GM04504 (cell line): ENCODE measurements around the gene STARD3.
"Not testable (repeated sequence)": the region's sequence is repeated elsewhere in the genome, so short reads cannot be mapped to it uniquely, and the experiment has no call there.

Experiments
- DNase-seq: peaks from one replicate; pipeline ENCODE4 v3.0.0-alpha.2; 2012; ENCODE audit warnings: low read depth

Gene STARD3

DNA sequence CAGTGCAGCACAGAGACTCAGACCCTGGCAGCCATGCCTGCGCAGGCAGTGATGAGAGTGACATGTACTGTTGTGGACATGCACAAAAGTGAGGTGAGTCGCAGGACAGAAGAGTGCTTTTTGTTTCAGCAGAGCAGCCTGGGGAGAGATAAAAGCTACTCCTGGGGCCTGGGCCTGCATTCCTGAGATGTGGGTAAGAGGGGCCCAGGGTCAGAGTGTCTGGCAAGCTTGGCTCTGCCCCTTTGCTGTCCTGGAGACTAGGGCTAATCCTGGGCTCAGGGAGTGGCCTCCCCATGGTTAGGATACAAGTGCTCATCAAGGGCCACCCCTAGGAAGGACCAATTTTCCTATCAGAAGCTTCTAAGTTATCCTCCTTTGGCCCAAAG lies 58.1 kb downstream of the STARD3 start:
- no peak for DNase-seq

DNA sequence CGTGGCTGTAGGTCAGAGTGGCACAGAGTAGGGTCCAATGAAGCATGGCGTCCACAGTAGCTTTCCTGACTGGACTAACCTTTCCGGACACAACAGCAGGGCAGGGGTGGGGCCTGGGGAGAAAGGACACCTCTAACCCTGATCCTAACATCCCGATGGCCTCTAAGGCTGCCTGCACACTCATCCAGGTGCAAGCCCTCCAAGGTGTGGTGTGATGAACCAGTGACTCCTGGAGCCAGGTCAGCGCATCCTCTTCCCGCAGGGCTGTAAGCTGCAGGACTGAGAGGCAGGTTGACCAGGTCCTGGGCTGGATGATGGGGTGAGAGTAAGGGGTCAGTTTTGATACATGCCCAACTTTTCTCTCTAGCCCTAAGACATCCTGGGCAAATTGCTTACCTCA lies 59.8 kb downstream of the STARD3 start:
- DNase-seq = no peak

DNA sequence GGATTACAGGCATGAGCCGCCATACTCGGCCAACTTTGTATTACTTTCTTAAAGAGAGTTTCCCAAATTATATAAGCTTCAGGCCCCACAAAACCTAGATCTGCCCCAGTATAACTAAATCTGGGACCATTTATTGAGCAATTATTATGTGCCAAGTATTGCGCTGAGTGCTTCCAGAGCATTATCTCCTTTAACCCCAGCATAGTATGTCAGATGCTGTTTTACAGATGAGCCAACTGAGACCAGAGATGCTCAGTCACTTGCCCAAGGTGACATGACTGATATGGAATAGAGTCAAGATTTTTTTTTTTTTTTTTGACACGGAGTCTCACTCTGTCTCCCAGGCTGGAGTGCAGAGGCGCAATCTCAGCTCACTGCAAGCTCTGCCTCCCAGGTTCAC lies 61.0 kb downstream of the STARD3 start:
- DNase-seq = no peak

DNA sequence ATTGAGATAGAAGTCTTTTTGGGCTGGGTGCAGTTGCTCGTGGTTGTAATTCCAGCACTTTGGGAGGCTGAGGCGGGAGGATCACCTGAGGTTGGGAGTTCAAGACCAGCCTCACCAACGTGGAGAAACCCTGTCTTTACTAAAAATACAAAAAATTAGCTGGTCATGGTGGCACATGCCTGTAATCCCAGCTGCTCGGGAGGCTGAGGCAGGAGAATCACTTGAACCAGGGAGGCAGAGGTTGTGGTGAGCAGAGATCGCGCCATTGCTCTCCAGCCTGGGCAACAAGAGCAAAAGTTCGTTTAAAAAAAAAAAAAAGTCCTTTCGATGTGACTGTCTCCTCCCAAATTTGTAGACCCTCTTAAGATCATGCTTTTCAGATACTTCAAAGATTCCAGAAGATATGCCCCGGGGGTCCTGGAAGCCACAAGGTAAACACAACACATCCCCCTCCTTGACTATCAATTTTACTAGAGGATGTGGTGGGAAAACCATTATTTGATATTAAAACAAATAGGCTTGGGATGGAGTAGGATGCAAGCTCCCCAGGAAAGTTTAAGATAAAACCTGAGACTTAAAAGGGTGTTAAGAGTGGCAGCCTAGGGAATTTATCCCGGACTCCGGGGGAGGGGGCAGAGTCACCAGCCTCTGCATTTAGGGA lies 62.3 kb downstream of the STARD3 start:
- DNase-seq = not testable (repeated sequence)

DNA sequence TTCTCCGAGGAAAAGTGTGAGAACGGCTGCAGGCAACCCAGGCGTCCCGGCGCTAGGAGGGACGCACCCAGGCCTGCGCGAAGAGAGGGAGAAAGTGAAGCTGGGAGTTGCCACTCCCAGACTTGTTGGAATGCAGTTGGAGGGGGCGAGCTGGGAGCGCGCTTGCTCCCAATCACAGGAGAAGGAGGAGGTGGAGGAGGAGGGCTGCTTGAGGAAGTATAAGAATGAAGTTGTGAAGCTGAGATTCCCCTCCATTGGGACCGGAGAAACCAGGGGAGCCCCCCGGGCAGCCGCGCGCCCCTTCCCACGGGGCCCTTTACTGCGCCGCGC lies 62.8 kb downstream of the STARD3 start, which contains the start of gene ERBB2:
Gene ERBB2 (plus strand): TSS at position 247 of the 330 bp plus-strand sequence. CDS start 175 bp downstream, outside the sequence.
- peak; percentile 52 for DNase-seq

DNA sequence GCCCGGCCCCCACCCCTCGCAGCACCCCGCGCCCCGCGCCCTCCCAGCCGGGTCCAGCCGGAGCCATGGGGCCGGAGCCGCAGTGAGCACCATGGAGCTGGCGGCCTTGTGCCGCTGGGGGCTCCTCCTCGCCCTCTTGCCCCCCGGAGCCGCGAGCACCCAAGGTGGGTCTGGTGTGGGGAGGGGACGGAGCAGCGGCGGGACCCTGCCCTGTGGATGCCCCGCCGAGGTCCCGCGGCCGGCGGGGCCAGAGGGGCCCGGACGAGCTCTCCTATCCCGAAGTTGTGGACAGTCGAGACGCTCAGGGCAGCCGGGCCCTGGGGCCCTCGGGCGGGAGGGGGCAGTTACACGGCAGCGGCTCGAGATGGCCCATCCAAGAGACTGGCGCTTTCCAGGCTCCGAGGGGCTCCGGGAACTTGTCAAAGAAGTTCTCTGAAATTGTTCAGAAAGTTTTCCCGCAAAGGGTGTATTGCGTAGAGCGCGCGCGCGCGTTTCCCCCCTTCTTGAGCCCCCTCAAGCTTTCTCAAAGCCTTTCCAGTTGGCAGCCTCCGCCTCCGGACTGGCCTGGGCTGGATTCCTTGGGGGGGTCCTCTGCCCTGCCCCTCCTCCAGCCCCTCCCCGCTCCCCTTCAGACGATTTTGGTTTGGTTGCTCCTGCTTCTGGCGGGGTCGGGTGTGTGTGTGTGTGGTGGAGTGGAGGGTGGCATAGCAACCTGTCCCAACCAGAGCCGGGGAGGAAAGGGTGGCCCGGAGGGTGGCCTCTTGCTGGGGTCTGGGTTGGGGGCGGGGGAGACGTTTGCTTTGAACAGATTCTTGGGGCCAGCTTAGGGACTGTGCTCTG lies 63.4 kb downstream of the STARD3 start:
- DNase-seq = no peak

DNA sequence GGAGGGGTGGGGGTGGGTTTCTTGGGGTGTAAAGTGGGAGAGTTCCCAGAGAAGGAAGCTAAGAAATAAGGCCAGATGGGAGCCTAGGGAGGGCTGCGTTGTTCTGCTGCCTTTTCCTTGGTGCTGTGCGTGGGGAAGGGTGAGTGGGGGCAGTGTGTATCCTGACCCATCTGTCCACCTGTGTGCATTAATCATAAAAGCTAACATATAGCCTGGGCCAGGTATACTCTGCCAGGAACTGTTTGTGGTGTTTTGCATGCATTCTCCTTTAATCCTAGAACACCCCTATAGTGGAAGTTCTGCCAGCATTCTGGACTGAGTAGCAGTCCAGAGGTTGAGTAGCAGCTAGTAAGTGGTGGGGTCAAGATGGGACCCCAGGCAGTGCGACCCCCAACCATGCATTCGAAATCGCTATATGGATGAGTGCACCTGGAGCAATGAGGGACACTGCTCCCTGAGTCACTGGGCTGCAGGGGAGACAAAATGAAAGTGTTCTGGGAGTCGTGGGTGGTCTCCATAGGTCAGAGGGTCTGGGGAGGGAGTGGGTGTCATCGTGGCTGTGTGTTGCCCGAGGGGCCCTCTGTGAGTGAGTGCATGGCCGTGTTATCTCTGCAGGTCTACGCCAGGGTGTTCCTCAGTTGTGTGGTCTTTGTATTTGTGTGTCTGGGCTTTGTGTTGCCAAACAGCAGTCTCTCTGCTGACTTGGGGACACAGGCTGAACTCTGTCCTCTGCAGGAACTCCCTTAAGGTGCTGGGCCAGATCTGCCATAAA lies 64.3 kb downstream of the STARD3 start:
- DNase-seq = no peak

DNA sequence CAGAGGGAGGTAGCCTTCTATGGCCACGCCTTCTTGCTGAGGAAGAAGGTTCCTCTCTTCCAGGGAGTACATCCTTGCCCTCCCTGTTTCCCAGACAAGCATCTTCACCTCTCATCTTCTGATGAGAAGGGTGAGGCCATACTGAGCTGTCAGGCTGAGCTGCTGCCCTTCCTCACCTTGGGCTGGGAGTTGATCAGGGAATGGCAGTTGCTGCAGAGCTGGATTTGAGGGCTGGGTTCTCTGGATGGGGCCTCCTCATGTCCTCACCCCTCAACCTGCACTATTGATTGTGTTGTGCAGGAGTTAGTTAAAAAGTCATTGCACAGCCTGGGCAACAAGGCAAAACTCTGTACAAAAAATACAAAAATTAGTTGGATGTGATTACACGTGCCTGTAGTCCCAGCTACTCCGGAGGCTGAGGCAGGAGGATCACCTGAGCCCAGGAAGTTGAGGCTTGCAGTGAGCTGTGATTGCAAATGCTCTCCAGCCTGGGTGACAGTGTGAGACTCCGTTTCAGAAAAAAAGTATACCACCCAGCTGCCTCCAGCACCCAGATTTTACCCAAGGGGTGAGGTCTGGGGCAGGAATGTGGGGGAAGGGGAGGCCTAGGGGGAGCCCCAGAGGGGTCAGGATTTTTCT lies 65.0 kb downstream of the STARD3 start:
- DNase-seq = no peak

DNA sequence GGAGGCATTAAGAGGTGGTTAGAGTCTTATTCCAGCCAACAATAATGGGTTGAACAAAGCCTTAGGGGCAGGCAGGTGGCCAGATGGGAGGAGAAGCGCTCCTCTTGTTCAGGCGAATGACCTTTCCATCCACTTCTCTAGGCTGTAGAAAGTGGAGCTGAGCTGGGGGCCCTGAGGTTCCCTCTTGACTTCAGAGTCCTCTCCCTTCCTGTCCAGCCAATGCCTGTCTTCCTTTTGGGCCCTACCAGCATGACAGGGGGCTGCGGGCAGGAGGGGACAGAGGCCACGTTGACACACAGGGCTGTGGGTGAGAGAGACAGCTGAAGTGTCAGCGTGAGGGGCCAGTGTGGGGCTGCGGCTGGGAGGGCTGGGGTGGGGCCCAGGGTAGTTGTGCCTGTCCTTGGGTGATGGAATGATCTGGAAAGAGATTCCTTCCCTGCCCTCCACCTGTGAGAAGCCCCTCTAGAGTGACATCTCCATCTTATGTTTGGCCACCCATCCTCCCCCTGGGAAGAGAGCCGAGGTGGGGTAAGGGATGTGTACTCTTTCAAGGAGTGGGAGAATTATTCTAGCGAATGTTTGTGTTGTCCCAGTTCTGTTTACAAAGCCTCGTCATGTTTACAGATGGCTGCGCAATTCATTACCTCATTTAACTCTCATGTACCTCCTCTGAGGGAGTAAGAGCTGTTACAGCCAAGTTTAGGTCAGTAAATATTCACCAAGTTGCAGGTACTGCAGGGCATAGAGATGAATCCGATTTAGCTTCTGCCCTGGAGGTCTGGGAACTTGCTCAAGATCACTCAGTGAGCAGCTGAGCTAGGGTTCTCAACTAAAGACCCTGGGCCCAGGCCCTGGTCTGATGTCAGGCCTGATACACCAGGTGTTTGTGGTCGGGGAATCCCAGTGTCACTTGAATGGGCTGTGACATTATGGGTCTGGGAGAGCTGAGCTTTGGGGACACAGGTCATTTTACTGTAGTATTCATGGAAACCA lies 66.3 kb downstream of the STARD3 start:
- no peak for DNase-seq

DNA sequence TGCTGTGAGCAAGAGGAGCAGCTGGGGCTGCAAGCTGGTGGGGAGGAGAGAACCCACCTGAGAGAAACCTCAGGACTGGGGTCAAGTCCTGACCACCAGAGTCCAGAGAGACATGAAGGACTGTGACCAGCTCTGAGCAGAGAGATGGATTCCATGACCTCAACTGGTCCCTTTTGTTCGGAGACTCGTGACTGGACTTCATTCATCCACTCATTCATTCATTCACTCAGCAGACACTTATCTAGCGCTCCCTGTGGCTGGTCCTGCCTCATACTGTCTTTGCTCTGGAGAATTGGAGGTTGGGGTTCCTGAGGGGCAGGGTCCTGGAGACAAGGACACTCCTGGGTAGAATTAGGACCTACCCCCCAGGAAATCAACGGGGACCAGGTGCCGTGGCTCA lies 67.0 kb downstream of the STARD3 start:
- no peak for DNase-seq

DNA sequence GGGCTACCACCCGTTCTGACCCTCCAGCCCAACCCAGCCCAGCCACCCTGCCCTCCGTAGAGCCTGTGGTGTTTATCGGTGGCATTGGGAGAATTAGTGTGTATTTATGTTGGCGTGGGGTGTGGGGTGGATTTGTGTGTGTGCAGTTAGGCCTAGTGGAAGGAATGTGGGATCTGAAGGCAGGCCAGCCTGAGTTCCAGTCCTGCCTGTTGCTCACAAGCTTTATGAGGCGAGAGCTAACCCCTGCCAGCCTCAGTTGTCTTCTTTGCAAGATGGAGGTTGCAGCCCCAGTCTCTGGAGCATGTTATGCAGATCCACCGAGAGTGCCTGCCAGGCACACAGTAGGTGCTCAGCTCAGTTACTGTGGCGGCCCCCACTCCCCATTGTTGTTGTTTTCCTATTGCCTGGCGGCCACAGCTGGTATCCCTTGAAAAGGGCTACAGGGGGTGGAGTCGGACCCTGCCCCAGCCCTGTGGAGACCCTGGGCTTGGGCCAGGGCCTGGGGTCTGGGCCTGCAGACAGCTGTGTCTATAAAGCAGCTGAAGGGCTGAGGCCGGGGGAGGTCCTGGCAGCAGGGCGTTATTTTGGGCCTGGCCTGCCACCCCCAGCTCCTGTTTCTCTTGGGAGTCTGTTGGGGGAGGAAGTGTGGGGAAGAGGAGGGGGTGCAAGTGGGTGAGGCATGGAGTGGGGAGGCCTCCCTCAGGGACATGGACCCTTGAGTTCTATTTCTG lies 68.0 kb downstream of the STARD3 start:
- no peak for DNase-seq

DNA sequence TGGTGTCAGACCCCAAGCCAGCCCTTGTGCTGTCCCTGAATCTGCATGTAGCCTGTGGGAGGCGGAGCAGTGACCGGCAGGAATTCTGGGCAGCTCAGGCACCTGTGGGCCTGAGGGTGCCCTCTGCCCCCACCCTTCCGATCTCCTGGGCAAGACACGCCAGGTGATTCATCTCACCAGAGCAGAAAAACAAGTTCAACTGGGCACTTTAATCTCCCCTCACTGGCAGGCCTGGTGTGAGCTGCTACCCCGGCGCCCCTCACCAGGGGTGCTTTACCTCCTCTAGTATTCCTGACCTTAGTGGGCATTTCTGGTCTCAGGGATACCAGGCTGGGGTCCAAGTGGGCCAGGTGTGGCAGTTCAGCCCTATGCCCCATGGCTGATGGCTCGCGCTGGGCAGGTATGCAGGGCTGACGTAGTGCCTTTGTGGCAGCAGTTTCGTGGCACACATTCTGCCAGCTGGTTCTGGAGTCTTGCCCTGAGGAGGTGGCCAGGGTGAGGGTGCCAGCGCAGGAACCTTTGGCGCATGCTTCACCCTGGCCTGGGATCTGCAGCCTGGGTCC lies 68.9 kb downstream of the STARD3 start:
- no peak for DNase-seq

DNA sequence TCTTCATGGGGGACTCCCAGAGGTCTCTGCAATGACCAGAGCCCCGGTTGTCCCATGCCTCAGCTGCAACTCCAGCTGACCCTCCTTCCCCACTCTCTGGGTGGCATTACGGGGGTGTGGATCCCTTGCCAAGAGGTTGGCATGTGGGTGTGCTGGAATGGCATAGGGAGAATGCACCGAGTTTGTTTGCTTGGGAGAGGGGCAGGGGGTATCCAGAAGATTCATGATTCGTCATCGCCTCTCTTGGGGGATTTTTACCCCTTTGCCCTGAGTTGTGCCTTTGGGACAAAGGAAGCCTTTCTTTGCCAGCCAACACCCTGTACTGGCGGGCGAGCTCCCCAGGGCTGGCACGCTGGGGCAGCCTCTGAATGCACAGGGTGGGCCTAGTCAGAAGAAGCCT lies 69.4 kb downstream of the STARD3 start:
- no peak for DNase-seq

DNA sequence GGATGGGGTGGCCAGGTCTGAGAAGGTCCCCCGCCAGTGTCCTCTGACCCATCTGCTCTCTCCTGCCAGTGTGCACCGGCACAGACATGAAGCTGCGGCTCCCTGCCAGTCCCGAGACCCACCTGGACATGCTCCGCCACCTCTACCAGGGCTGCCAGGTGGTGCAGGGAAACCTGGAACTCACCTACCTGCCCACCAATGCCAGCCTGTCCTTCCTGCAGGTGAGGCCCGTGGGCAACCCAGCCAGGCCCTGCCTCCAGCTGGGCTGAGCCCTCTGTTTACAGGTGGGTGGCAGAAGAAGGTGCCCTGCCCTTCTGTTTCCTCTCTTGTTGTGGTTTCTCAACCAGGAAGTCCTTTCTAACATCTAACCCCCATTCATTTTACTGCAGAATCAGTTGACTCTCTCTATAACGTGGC lies 70.0 kb downstream of the STARD3 start:
- no peak for DNase-seq

DNA sequence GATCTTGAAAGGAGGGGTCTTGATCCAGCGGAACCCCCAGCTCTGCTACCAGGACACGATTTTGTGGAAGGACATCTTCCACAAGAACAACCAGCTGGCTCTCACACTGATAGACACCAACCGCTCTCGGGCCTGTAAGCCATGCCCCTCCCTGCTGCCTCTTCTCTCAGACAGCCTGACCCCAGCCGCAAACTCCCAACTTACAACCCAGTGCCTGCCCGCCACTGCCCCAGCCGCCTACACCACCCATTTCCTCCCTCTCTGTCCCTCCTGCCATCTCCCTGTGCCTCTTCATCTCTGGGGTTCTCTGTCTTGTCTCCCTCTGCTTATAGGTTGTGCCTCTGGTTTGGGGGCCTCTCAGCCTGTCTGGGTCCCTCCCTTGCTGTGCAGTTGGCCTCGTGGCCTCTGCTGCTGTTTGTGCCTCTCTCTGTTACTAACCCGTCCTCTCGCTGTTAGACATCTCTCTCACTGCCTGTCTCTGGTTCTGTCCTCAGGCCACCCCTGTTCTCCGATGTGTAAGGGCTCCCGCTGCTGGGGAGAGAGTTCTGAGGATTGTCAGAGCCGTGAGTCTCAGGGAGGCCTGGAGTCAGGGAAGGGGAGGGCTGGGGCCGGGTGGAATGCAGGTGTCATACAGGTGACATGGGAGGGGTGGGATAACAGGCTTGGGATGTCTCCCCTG lies 72.5 kb downstream of the STARD3 start:
- DNase-seq = no peak

DNA sequence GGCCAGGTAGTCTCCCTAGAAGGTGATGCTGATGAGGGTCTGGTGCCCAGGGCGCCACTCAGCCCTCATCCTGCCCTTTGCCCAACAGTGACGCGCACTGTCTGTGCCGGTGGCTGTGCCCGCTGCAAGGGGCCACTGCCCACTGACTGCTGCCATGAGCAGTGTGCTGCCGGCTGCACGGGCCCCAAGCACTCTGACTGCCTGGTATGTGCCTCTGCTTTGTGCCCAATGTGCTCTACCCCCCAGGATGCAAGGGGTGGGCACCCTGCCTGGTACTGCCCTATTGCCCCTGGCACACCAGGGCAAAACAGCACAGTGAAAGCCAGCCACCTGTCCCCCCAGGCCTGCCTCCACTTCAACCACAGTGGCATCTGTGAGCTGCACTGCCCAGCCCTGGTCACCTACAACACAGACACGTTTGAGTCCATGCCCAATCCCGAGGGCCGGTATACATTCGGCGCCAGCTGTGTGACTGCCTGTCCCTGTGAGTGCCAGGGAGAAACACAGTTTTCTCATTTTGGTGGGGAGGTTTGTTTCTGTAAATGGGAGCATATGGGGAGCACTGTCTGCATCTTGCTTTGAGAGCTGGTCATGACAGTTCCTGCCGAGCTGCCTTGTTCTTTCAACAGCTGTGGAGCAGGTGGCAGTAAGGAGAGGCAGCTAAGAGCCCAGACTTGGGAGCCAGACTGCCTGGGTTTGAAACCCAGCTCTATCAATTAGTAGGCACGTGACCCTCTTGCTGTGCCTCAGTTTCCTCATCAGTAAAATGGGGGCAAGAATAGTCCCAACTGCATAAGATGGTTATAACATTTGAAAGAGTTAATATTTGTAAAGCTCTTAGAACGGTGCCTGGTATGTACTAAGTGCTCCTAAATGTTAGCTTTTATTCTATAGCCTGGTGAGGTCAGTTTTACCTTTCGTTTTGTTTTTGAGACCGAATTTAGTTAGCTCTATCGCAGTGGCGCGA lies 73.3 kb downstream of the STARD3 start:
- DNase-seq = no peak

DNA sequence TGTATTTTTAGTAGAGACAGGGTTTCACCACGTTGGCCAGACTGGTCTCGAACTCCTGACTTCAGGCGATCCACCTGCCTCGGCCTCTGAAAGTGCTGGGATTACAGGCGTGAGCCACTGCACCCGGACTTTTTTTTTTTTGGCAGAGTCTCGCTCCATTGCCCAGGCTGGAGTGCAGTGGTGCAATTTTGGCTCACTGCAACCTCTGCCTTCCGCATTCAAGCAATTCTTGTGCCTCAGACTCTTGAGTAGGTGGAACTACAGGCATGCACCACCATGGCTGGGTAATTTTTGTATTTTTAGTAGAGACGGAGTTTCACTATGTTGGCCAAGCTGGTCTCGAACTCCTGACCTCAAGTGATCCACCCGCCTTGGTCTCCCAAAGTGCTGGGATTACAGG lies 74.1 kb downstream of the STARD3 start:
- DNase-seq = not testable (repeated sequence)

DNA sequence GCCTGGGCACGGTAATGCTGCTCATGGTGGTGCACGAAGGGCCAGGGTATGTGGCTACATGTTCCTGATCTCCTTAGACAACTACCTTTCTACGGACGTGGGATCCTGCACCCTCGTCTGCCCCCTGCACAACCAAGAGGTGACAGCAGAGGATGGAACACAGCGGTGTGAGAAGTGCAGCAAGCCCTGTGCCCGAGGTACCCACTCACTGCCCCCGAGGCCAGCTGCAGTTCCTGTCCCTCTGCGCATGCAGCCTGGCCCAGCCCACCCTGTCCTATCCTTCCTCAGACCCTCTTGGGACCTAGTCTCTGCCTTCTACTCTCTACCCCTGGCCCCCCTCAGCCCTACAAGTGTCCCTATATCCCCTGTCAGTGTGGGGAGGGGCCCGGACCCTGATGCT lies 74.9 kb downstream of the STARD3 start:
- DNase-seq = no peak
